Measurements from ENCODE around the gene APOL3. TPM values are rescaled to one million over a fixed set of nuclear protein-coding genes. Genes with fewer than 3 reads are reported as not detected.
"Not testable (repeated sequence)": the region's sequence is repeated elsewhere in the genome, so short reads cannot be mapped to it uniquely, and the experiment has no call there.

Gene APOL3
- total RNA-seq, 6 experiments from 2014 or later, result 1.0 to 2.3 (median 2.2) TPM

GRCh38 chr22:36101756-36102155, 58.8 kb downstream of the APOL3 start:
- TF ChIP-seq CTCF (IDR thresholded peaks at IDR 0.05), result no peak
- no peak overlapping the region for H3K4me3 Mint-ChIP-seq
- no peaks in the 10 kb centered on the region for H3K36me3 Mint-ChIP-seq (ENCODE audit: low read depth)
- no peak for DNase-seq
- H3K27ac Mint-ChIP-seq, result no peak overlapping the region
- no peaks in the 10 kb centered on the region; the same call in 1 of the 2 replicates for H3K9me3 Mint-ChIP-seq
- H3K27me3 Mint-ChIP-seq (ENCODE audit: insufficient read depth), result peaks cover 22% of the 10 kb centered on the region
- peaks cover 7% of the 10 kb centered on the region for H3K4me1 Mint-ChIP-seq (ENCODE audit: low read depth)

DNA sequence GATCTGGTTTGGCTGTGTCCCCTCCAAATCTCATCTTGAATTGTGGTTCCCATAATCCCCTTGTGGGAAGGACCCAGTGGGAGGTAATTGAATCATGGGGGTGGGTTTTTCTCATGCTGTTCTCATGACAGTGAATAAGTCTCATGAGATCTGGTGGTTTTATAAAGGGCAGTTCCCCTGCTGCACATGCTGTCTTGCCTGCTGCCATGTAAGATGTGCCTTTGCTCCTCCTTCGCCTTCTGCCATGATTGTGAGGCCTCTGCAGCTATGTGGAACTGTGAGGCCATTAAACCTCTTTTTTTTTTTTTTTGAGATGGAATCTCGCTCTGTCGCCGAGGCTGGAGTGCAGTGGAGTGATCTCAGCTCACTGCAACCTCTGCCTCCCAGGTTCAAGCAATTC, 59.6 kb downstream of the APOL3 start:
- H3K4me1 Mint-ChIP-seq (ENCODE audit: low read depth); DNase-seq; H3K36me3 Mint-ChIP-seq (ENCODE audit: low read depth); H3K4me3 Mint-ChIP-seq; H3K27ac Mint-ChIP-seq; H3K9me3 Mint-ChIP-seq: not testable (repeated sequence)
- peaks cover 17% of the 10 kb centered on the region for H3K27me3 Mint-ChIP-seq (ENCODE audit: insufficient read depth)

DNA sequence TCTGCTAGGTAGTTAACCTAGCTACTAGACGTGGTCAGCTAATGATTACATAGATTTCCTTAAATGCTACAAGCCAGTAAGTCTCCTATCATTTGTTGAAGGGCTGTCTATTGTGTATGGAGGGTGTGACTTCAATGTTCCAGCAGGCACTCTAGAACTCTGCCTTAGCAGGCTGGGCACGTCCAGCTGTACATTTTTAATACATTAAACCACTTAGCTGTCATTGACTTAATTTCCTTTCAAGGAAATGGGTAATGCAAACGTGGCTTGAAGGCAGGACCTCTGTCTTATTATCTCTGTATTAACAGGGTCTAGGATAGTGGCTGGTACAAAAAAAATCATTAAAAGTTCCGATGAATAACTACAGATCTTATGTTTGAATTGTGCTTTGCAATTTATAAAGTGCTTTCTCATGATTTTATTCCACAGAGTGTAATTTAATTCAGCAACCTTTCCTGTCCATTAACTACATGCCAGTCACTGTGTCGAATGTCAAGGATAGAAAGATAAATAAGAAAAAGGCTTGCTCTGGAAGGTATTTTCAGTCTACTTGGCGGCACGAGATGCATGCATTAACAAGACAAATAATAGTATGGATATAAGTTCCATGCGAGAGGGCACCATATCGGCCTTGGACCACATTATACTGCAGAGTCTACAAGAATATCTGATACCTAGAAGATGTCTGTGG, 60.3 kb downstream of the APOL3 start:
- Mint-ChIP-seq H3K4me1 (ENCODE audit: low read depth) (peaks cover 5% of the 10 kb centered on the region), H3K27ac (no peak overlapping the region), H3K4me3 (no peak overlapping the region), H3K36me3 (ENCODE audit: low read depth) (no peaks in the 10 kb centered on the region), H3K9me3 (no peaks in the 10 kb centered on the region; the same call in 1 of the 2 replicates), H3K27me3 (ENCODE audit: insufficient read depth) (peaks cover 16% of the 10 kb centered on the region)
- TF ChIP-seq CTCF (IDR thresholded peaks at IDR 0.05), result no peak
- DNase-seq, result no peak

- H3K27me3 Mint-ChIP-seq (ENCODE audit: insufficient read depth), result peaks cover 16% of the 10 kb centered on the region
- DNase-seq; H3K4me1 Mint-ChIP-seq (ENCODE audit: low read depth); H3K4me3 Mint-ChIP-seq; H3K27ac Mint-ChIP-seq; H3K9me3 Mint-ChIP-seq; H3K36me3 Mint-ChIP-seq (ENCODE audit: low read depth): not testable (repeated sequence)
Observed at GRCh38 chr22:36099561-36099960, 61.0 kb downstream of the APOL3 start.

DNA sequence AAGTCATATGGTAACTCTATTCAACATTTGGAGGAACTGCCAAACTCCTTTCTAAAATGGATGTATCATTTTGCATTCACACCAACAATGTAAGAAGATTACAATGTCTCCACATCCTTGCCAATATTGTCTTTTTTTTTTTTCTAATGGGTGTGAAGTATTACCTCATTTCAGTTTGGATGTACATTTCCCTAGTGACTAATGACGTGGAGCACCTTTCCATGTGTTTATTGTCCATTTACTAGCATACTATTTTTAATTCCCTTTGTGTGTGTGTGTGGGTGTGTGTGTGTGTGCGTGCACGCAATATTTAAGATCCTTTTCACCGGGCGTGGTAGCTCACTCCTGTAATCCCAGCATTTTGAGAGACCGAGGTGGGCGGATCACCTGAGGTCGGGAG, 62.7 kb downstream of the APOL3 start:
- no peaks in the 10 kb centered on the region for H3K4me1 Mint-ChIP-seq (ENCODE audit: low read depth)
- H3K36me3 Mint-ChIP-seq (ENCODE audit: low read depth), result no peaks in the 10 kb centered on the region
- no peak overlapping the region for H3K4me3 Mint-ChIP-seq
- no peak for TF ChIP-seq CTCF (IDR thresholded peaks at IDR 0.05)
- peaks cover 17% of the 10 kb centered on the region for H3K27me3 Mint-ChIP-seq (ENCODE audit: insufficient read depth)
- no peak overlapping the region for H3K27ac Mint-ChIP-seq
- no peaks in the 10 kb centered on the region; the same call in 1 of the 2 replicates for H3K9me3 Mint-ChIP-seq
- no peak for DNase-seq

DNA sequence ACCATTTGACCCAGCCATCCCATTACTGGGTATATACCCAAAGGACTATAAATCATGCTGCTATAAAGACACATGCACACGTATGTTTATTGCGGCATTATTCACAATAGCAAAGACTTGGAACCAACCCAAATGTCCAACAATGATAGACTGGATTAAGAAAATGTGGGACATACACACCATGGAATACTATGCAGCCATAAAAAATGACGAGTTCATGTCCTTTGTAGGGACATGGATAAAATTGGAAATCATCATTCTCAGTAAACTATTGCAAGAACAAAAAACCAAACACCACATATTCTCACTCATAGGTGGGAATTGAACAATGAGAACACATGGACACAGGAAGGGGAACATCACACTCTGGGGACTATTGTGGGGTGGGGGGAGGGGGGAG, 69.8 kb downstream of the APOL3 start:
- H3K4me3 Mint-ChIP-seq; H3K27ac Mint-ChIP-seq; H3K9me3 Mint-ChIP-seq; DNase-seq; H3K27me3 Mint-ChIP-seq (ENCODE audit: insufficient read depth); H3K4me1 Mint-ChIP-seq (ENCODE audit: low read depth); H3K36me3 Mint-ChIP-seq (ENCODE audit: low read depth): not testable (repeated sequence)

Other genes starting within 250 kb of the APOL3 start
- 100 to 1,000 TPM; 139 to 165 (median 155) TPM for gene RBFOX2, start 131.9 kb downstream of the APOL3 start, total RNA-seq (2021; fragmentation: NEBNext Ultra II Directional; extraction: Animal tissue kit (Norgen Biotek cat#: 25700))
- not detected for gene APOL4, start 41.1 kb upstream of the APOL3 start, total RNA-seq (2021; fragmentation: NEBNext Ultra II Directional; extraction: Animal tissue kit (Norgen Biotek cat#: 25700))
- 10 to 100 TPM; 27.7 to 42.5 (median 38.5) TPM for gene APOL2, start 78.8 kb upstream of the APOL3 start, total RNA-seq (2021; fragmentation: NEBNext Ultra II Directional; extraction: Animal tissue kit (Norgen Biotek cat#: 25700))
- gene APOL1, start 92.4 kb upstream of the APOL3 start, total RNA-seq (2021; fragmentation: NEBNext Ultra II Directional; extraction: Animal tissue kit (Norgen Biotek cat#: 25700)), result 1 to 10 TPM in 4 of 6 experiments, under 1 TPM in 2; 0.55 to 6.2 (median 4.9) TPM
- gene MYH9, start 227.2 kb upstream of the APOL3 start, total RNA-seq (2021; fragmentation: NEBNext Ultra II Directional; extraction: Animal tissue kit (Norgen Biotek cat#: 25700)), result 1,000 to 10,000 TPM in 2 of 6 experiments, 100 to 1,000 TPM in 4; 881 to 1,084 (median 937) TPM